GM06990 (cell line): ENCODE results near the gene SNX27.

Experiments
- DNase-seq: peaks from one replicate; pipeline ENCODE4 v3.0.0-alpha.2; 2011; ENCODE audit not compliant: insufficient read length; ENCODE audit errors: extremely low read depth
- H3K27me3 ChIP-seq: replicated peaks from 2 replicates; pipeline ENCODE4 v1.6.0; 2011; ENCODE audit warnings: low read length; ENCODE audit not compliant: control insufficient read depth, insufficient read depth
- H3K36me3 ChIP-seq: 2 replicates; pipeline ENCODE4 v1.5.1; 2011; ENCODE audit warnings: low read length; ENCODE audit not compliant: control insufficient read depth, insufficient read depth
- H3K4me3 ChIP-seq: replicated peaks from 2 replicates; pipeline ENCODE4 v1.5.1; 2011; ENCODE audit warnings: low read depth, mild to moderate bottlenecking, control low read depth, low read length
- TF ChIP-seq, protein P1 (sequence below): IDR thresholded peaks from 2 replicates; pipeline ENCODE4 v1.5.1; 2011; ENCODE audit warnings: low read length, control low read depth, mild to moderate bottlenecking, inconsistent platforms; ENCODE audit not compliant: insufficient read depth, poor library complexity, severe bottlenecking

The SNX27 gene

DNA sequence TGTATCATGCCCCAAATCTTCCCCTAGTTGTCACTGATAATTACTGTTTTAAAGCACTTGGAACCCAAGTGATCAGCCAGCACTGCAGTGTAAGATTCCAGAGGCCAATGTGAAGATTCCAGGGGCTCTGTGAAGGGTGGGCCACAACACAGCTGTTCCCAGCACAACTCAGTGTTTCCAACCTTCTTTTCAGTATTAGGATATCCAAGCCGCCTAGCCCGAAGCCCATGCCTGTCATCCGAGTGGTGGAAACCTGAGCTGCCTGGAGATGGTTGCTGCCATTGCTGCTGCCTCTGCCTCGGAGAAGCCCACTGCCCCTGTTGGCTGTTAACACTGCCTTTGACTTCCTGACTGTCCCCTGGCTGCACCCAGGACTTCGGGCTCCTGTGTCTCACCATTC lies 30.4 kb upstream of the SNX27 start:
- H3K4me3 ChIP-seq, result no peak overlapping the region
- TF ChIP-seq, protein P1, sequence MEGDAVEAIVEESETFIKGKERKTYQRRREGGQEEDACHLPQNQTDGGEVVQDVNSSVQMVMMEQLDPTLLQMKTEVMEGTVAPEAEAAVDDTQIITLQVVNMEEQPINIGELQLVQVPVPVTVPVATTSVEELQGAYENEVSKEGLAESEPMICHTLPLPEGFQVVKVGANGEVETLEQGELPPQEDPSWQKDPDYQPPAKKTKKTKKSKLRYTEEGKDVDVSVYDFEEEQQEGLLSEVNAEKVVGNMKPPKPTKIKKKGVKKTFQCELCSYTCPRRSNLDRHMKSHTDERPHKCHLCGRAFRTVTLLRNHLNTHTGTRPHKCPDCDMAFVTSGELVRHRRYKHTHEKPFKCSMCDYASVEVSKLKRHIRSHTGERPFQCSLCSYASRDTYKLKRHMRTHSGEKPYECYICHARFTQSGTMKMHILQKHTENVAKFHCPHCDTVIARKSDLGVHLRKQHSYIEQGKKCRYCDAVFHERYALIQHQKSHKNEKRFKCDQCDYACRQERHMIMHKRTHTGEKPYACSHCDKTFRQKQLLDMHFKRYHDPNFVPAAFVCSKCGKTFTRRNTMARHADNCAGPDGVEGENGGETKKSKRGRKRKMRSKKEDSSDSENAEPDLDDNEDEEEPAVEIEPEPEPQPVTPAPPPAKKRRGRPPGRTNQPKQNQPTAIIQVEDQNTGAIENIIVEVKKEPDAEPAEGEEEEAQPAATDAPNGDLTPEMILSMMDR, result no peak
- no peaks in the 10 kb centered on the region for H3K27me3 ChIP-seq
- no peaks in the 10 kb centered on the region for H3K36me3 ChIP-seq
- no peak for DNase-seq

DNA sequence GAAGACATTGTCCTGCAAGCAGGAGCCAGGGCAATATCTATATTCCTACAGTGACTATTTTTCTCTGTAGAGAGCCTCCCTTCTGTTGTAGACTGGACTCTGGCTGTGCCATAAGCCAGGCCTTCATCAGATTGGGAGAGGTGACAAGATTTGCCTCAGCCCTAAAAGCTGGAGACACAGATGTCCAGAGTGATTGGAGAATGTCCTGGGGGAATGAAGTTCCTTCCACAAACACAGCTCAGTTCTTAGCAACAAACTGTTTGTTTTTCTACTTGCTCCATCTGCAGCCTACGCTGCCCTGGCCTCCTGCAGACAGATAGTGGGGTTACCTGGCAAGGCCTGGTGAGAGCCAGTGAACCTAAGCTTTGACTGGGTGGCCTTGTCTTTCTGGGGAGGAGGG lies 29.9 kb upstream of the SNX27 start:
- TF ChIP-seq, protein P1, result no peak
- Histone ChIP-seq H3K36me3 (no peaks in the 10 kb centered on the region), H3K4me3 (no peak overlapping the region), H3K27me3 (no peaks in the 10 kb centered on the region)
- DNase-seq, result no peak

DNA sequence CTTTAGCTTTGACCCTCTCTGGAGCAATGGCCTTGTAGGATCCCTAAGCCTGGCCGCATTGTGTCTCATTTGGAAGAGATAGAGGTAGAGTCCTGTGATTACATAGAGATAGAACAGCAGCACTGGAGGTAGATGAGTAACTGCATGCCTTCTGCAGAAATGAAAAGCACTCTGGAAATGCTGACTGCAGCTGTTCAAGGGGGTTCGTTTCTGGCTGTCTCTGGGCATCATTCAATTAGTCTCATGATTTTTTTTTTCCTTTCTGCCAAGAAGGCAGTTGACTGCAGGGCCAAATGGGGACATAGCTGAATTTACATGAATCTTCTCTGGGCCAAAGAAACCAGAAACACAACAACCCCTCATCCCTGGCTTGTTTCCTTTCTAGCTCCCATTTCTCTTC lies 28.1 kb upstream of the SNX27 start:
- Histone ChIP-seq H3K27me3 (no peaks in the 10 kb centered on the region), H3K36me3 (no peaks in the 10 kb centered on the region), H3K4me3 (no peak overlapping the region)
- no peak for DNase-seq
- TF ChIP-seq, protein P1, result no peak

DNA sequence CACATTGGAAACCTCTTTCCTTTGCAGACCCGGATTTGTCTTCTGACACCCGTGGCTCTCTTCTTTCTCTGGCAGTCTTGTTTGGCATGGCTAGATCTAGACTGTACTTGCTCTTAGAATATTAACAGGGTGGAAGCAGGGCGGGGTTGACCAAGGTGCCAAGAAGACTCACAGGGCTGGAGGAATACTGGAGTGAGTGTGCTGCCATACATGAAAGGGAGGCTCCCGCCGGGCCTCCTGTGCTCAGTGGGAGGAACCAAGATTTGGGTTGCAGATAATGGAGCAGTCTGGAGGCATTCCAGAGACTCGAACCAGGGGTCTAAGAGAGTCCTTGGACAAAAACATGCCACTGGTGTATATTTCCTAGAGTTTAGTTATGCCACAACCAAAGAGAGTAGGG lies 27.6 kb upstream of the SNX27 start:
- H3K27me3 ChIP-seq, result no peaks in the 10 kb centered on the region
- TF ChIP-seq, protein P1, result no peak
- H3K36me3 ChIP-seq, result no peaks in the 10 kb centered on the region
- DNase-seq, result no peak
- no peak overlapping the region for H3K4me3 ChIP-seq

DNA sequence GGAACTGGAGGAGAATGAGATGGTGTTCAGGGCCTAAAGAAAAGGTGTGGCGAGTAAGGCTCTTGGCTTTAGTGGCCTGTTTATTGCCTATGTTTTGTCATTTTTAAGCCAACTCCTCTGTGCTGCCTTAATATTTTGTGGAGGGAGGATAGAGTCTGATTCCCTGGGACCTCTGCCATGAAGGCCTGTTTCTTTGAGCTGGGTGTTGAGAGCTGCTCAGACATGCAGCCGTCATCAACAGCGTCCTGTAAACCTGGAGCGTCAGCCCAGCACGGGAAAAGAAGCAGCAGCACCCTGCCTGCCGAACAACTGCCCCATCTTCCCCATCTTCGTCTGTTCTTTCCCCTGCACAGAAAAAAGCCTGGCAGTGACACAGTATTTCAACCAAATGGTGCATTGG lies 27.1 kb upstream of the SNX27 start:
- Histone ChIP-seq H3K36me3 (no peaks in the 10 kb centered on the region), H3K27me3 (no peaks in the 10 kb centered on the region), H3K4me3 (no peak overlapping the region)
- TF ChIP-seq, protein P1, result no peak
- DNase-seq, result no peak

DNA sequence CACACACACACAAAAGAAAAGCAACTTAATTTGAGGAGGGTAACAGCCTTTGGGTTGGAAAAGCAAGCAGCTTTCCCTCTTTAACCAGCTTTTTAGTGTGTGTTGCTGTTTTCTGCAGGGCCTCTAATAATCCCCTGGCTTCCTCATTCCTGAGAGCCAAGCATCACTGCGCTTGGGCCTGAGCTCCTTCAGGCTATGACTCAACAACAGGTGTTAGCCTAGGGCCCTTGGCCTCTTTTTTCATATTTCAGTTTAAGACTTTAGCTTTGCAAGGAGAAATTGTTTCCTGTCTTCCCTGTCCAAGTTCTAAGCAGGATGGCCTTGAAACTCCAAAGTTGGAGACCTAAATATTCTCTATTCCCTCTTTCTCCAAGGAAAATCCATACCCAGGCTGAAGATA lies 26.2 kb upstream of the SNX27 start:
- Histone ChIP-seq H3K36me3 (no peaks in the 10 kb centered on the region), H3K4me3 (no peak overlapping the region), H3K27me3 (no peaks in the 10 kb centered on the region)
- DNase-seq, result no peak
- TF ChIP-seq, protein P1, result no peak
